ENCODE measurements around the gene PIP5K1B. TPM values are rescaled to one million over a fixed set of nuclear protein-coding genes. Genes with fewer than 3 reads are reported as not detected.
A peak's percentile ranks its signal among the peaks of the same experiment; 100 is the strongest.

The PIP5K1B gene
- total and polyA plus RNA-seq, 2 of the 13 experiments (the other 11 are each of a cell fraction or from before 2014, with no cell fraction given) = 15.8 to 17.5 TPM

GRCh38 chr9:69035438-69036308 lies 330.6 kb downstream of the PIP5K1B start, which contains the start of gene FXN (continued):
- TF ChIP-seq, protein P1, sequence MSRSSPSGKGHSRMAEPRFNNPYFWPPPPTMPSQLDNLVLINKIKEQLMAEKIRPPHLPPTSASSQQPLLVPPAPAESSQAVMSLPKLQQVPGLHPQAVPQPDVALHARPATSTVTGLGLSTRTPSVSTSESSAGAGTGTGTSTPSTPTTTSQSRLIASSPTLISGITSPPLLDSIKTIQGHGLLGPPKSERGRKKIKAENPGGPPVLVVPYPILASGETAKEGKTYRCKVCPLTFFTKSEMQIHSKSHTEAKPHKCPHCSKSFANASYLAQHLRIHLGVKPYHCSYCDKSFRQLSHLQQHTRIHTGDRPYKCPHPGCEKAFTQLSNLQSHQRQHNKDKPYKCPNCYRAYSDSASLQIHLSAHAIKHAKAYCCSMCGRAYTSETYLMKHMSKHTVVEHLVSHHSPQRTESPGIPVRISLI (CRISPR knock-in tag; IDR thresholded peaks at IDR 0.05; ENCODE audit: borderline replicate concordance) = no peak
- no peak for TF ChIP-seq ZSCAN30 (CRISPR knock-in tag; IDR thresholded peaks at IDR 0.05)
- TF ChIP-seq, protein P2, sequence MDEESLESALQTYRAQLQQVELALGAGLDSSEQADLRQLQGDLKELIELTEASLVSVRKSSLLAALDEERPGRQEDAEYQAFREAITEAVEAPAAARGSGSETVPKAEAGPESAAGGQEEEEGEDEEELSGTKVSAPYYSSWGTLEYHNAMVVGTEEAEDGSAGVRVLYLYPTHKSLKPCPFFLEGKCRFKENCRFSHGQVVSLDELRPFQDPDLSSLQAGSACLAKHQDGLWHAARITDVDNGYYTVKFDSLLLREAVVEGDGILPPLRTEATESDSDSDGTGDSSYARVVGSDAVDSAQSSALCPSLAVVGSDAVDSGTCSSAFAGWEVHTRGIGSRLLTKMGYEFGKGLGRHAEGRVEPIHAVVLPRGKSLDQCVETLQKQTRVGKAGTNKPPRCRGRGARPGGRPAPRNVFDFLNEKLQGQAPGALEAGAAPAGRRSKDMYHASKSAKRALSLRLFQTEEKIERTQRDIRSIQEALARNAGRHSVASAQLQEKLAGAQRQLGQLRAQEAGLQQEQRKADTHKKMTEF (CRISPR knock-in tag; IDR thresholded peaks at IDR 0.05) = peak; percentile 86; the same call in 1 of the 2 replicates
- peak; percentile 76 for TF ChIP-seq ZSCAN31 (CRISPR knock-in tag; IDR thresholded peaks at IDR 0.05; ENCODE audit: low read depth)
- no peak; the same call in 1 of the 2 replicates for TF ChIP-seq SOX5 (CRISPR knock-in tag; IDR thresholded peaks at IDR 0.05; ENCODE audit: borderline replicate concordance)
- TF ChIP-seq ZFYVE20 (CRISPR knock-in tag; IDR thresholded peaks at IDR 0.05; ENCODE audit: borderline replicate concordance, low read depth) = no peak
- TF ChIP-seq, protein P3, sequence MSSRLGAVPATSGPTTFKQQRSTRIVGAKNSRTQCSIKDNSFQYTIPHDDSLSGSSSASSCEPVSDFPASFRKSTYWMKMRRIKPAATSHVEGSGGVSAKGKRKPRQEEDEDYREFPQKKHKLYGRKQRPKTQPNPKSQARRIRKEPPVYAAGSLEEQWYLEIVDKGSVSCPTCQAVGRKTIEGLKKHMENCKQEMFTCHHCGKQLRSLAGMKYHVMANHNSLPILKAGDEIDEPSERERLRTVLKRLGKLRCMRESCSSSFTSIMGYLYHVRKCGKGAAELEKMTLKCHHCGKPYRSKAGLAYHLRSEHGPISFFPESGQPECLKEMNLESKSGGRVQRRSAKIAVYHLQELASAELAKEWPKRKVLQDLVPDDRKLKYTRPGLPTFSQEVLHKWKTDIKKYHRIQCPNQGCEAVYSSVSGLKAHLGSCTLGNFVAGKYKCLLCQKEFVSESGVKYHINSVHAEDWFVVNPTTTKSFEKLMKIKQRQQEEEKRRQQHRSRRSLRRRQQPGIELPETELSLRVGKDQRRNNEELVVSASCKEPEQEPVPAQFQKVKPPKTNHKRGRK (CRISPR knock-in tag; IDR thresholded peaks at IDR 0.05) = 0 out of 2 replicates have a peak, but pooled peaks have one; percentile 61
- TF ChIP-seq SIN3B (IDR thresholded peaks at IDR 0.05; ENCODE audit: low read length) = 0 out of 2 replicates have a peak, but pooled peaks have one; percentile 24
- peak; percentile 87 for TF ChIP-seq ZBTB33 (CRISPR knock-in tag; IDR thresholded peaks at IDR 0.05)
- peak; percentile 60; the same call in 1 of the 2 replicates for TF ChIP-seq ZNF33B (CRISPR knock-in tag; IDR thresholded peaks at IDR 0.05)
- TF ChIP-seq POLR2G (IDR thresholded peaks at IDR 0.05; ENCODE audit: low read depth, low read length) = peak; percentile 75
- no peak for TF ChIP-seq MLLT10 (CRISPR knock-in tag; IDR thresholded peaks at IDR 0.05)
- no peak for TF ChIP-seq ZSCAN29 (CRISPR knock-in tag; conservative IDR thresholded peaks at IDR 0.05)
- peak; percentile 73; the same call in 1 of the 2 replicates for TF ChIP-seq ZNF709 (CRISPR knock-in tag; IDR thresholded peaks at IDR 0.05)
- no peak for TF ChIP-seq ZNF282 (IDR thresholded peaks at IDR 0.05; ENCODE audit: partially characterized antibody)
- peak; percentile 72 for TF ChIP-seq GATAD1 (CRISPR knock-in tag; IDR thresholded peaks at IDR 0.05)
- TF ChIP-seq MXD1 (CRISPR knock-in tag; IDR thresholded peaks at IDR 0.05) = peak; percentile 77; the same call in 1 of the 2 replicates
- no peak for TF ChIP-seq ZNF576 (CRISPR knock-in tag; IDR thresholded peaks at IDR 0.05)
- TF ChIP-seq FLYWCH1 (CRISPR knock-in tag; IDR thresholded peaks at IDR 0.05) = no peak
